Measurements from ENCODE around the gene APOL2.
"Not testable (repeated sequence)": the region's sequence is repeated elsewhere in the genome, so short reads cannot be mapped to it uniquely, and the experiment has no call there.

The APOL2 gene

GRCh38 chr22:36244522-36245391, 5.4 kb upstream of the APOL2 start:
- no peak for DNase-seq (ENCODE audit: low read depth in 2 of 2, low spot score in 1 of 2)

GRCh38 chr22:36243986-36244385, 4.7 kb upstream of the APOL2 start:
- no peak for DNase-seq (ENCODE audit: low read depth in 2 of 2, low spot score in 1 of 2)

GRCh38 chr22:36239150-36239400, 252 bp downstream of the APOL2 start:
- no peak for DNase-seq (ENCODE audit: low read depth in 2 of 2, low spot score in 1 of 2)

GRCh38 chr22:36238373-36239149, 766 bp downstream of the APOL2 start:
- DNase-seq (ENCODE audit: low read depth in 2 of 2, low spot score in 1 of 2), result no peak

- no peak for DNase-seq (ENCODE audit: low read depth in 2 of 2, low spot score in 1 of 2)
These were observed 1.6 kb downstream of the APOL2 start for GRCh38 chr22:36237462-36238372.

- no peak for DNase-seq (ENCODE audit: low read depth in 2 of 2, low spot score in 1 of 2)
These were observed 2.7 kb downstream of the APOL2 start for GRCh38 chr22:36236388-36237319.

- DNase-seq (ENCODE audit: low read depth in 2 of 2, low spot score in 1 of 2), result no peak
These were observed 3.7 kb downstream of the APOL2 start for GRCh38 chr22:36235585-36235984.

GRCh38 chr22:36234919-36235318, 4.4 kb downstream of the APOL2 start:
- no peak for DNase-seq (ENCODE audit: low read depth in 2 of 2, low spot score in 1 of 2)

- no peak for DNase-seq (ENCODE audit: low read depth in 2 of 2, low spot score in 1 of 2)
These were observed 5.1 kb downstream of the APOL2 start for GRCh38 chr22:36234213-36234612.

- DNase-seq (ENCODE audit: low read depth in 2 of 2, low spot score in 1 of 2), result no peak
These were observed 5.5 kb downstream of the APOL2 start for GRCh38 chr22:36233796-36234195.

- DNase-seq (ENCODE audit: low read depth in 2 of 2, low spot score in 1 of 2), result no peak
These were observed 6.5 kb downstream of the APOL2 start for GRCh38 chr22:36232715-36233401.

- not testable (repeated sequence) for DNase-seq (ENCODE audit: low read depth in 2 of 2, low spot score in 1 of 2)
These were observed 8.3 kb downstream of the APOL2 start for GRCh38 chr22:36231051-36231450.

- not testable (repeated sequence) for DNase-seq (ENCODE audit: low read depth in 2 of 2, low spot score in 1 of 2)
These were observed 9.7 kb downstream of the APOL2 start for GRCh38 chr22:36229649-36230048.

- DNase-seq (ENCODE audit: low read depth in 2 of 2, low spot score in 1 of 2), result no peak
These were observed 10.4 kb downstream of the APOL2 start for GRCh38 chr22:36228944-36229343.

- DNase-seq (ENCODE audit: low read depth in 2 of 2, low spot score in 1 of 2), result not testable (repeated sequence)
These were observed 11.0 kb downstream of the APOL2 start for GRCh38 chr22:36228369-36228768.

- DNase-seq (ENCODE audit: low read depth in 2 of 2, low spot score in 1 of 2), result no peak
These were observed 11.5 kb downstream of the APOL2 start for GRCh38 chr22:36227806-36228205.

GRCh38 chr22:36227396-36227795, 11.9 kb downstream of the APOL2 start:
- DNase-seq (ENCODE audit: low read depth in 2 of 2, low spot score in 1 of 2), result no peak

GRCh38 chr22:36226189-36226588, 13.1 kb downstream of the APOL2 start:
- no peak for DNase-seq (ENCODE audit: low read depth in 2 of 2, low spot score in 1 of 2)

- DNase-seq (ENCODE audit: low read depth in 2 of 2, low spot score in 1 of 2), result no peak
These were observed 13.9 kb downstream of the APOL2 start for GRCh38 chr22:36225333-36225922.

All from stimulated activated CD8-positive, alpha-beta memory T cell treated with anti-CD3 and anti-CD28 coated beads, Interleukin-4, amount 100 ng/mL, for 1 hour (primary cell).